Measurements from ENCODE around the gene PLSCR1. TPM values are rescaled to one million over a fixed set of nuclear protein-coding genes. Genes with fewer than 3 reads are reported as not detected.
"Not testable (repeated sequence)": the region's sequence is repeated elsewhere in the genome, so short reads cannot be mapped to it uniquely, and the experiment has no call there.

Gene PLSCR1
- polyA plus RNA-seq, 6 donors from 2014 or later: 26.9 to 48.3 (median 34.4) TPM

- Mint-ChIP-seq H3K4me3 (no peak overlapping the region), H3K27ac (no peak overlapping the region), H3K36me3 (no peaks in the 10 kb centered on the region), H3K4me1 (no peaks in the 10 kb centered on the region), H3K9me3 (peaks cover 0 to 8% (median 2%) of the 10 kb centered on the region in 7 donors), H3K27me3 (no peaks in the 10 kb centered on the region)
- ATAC-seq (ENCODE audit: low read depth in 2 of 2) (no peak), DNase-seq (no peak)
Observed at GRCh38 chr3:146501752-146502151, 42.7 kb downstream of the PLSCR1 start.

GRCh38 chr3:146499701-146500100 is 44.7 kb downstream of the PLSCR1 start:
- DNase-seq: no peak
- no peaks in the 10 kb centered on the region for H3K36me3 Mint-ChIP-seq
- H3K9me3 Mint-ChIP-seq: peaks cover 0 to 9% (median 2%) of the 10 kb centered on the region in 7 donors
- H3K4me3 Mint-ChIP-seq: no peak overlapping the region
- ATAC-seq (ENCODE audit: low read depth in 2 of 2): no peak
- peaks cover 0 to 3% (median 0%) of the 10 kb centered on the region in 3 donors for H3K27me3 Mint-ChIP-seq
- no peak overlapping the region for H3K27ac Mint-ChIP-seq
- no peaks in the 10 kb centered on the region for H3K4me1 Mint-ChIP-seq

GRCh38 chr3:146498002-146498736 is 46.2 kb downstream of the PLSCR1 start:
- peak overlapping the region in 6 of 8 donors; percentile 21 to 77 (median 47) for H3K4me3 Mint-ChIP-seq
- no peaks in the 10 kb centered on the region for H3K36me3 Mint-ChIP-seq
- H3K27ac Mint-ChIP-seq: no peak overlapping the region
- DNase-seq (no peak), ATAC-seq (ENCODE audit: low read depth in 2 of 2) (no peak)
- H3K9me3 Mint-ChIP-seq: peaks cover 0 to 7% (median 5%) of the 10 kb centered on the region in 7 donors
- no peaks in the 10 kb centered on the region for H3K4me1 Mint-ChIP-seq
- H3K27me3 Mint-ChIP-seq: peaks cover 0 to 4% (median 0%) of the 10 kb centered on the region in 3 donors

DNA sequence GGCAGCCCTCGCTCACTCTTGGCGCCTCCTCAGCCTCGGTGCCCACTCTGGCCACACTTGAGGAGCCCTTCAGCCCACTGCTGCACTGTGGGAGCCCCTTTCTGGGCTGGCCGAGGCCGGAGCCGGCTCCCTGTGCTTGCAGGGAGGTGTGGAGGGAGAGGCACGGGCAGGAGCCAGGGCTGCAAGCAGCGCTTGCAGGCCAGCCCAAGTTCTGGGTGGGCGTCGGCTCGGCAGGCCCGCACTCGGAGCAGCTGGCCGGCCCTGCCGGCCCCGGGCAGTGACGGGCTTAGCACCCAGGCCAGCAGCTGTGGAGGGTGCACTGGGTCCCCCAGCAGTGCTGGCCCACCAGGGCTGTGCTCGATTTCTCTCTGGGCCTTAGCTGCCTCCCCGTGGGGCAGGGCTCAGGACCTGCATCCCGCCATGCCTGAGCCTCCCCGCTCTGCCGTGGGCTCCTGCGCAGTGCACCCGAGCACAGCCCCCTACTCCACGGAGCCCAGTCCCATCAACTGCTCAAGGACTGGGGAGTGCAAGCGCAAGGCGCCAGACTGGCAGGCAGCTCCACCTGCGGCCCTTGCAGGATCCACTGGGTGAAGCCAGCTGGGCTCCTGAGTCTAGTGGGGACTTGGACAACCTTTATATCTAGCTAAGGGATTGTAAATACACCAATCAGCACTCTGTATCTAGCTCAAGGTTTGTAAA is 47.1 kb downstream of the PLSCR1 start:
- H3K9me3 Mint-ChIP-seq: peaks cover 0 to 16% (median 5%) of the 10 kb centered on the region in 7 donors
- H3K4me1 Mint-ChIP-seq; H3K4me3 Mint-ChIP-seq; DNase-seq; H3K36me3 Mint-ChIP-seq; ATAC-seq (ENCODE audit: low read depth in 2 of 2); H3K27ac Mint-ChIP-seq; H3K27me3 Mint-ChIP-seq: not testable (repeated sequence)

DNA sequence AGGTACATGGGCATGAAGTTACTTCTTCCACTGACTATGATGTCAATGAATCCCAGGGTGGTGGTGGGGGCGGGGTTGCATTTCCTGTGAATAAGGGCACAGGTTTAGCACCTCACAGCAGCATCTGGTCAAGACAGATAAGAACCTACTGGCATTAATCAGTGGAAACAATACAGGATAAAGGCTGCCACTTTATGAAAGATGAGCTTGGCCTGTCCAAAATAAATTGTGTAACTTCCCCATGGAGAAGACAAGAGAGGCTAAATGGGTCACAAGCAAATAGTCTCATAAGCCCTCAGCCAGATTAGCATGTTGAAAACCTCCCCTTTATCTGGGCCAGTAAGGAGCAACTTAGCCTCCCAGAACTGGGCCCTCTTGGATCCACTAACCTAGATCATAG is 47.7 kb downstream of the PLSCR1 start:
- H3K4me3 Mint-ChIP-seq: no peak overlapping the region
- no peaks in the 10 kb centered on the region for H3K36me3 Mint-ChIP-seq
- H3K27me3 Mint-ChIP-seq: peaks cover 4 to 10% (median 8%) of the 10 kb centered on the region in 3 donors
- H3K9me3 Mint-ChIP-seq: peaks cover 0 to 21% (median 5%) of the 10 kb centered on the region in 7 donors
- DNase-seq (no peak), ATAC-seq (ENCODE audit: low read depth in 2 of 2) (no peak)
- no peak overlapping the region for H3K27ac Mint-ChIP-seq
- no peaks in the 10 kb centered on the region for H3K4me1 Mint-ChIP-seq

- DNase-seq (no peak), ATAC-seq (ENCODE audit: low read depth in 2 of 2) (no peak)
- no peak overlapping the region for H3K27ac Mint-ChIP-seq
- no peaks in the 10 kb centered on the region for H3K36me3 Mint-ChIP-seq
- peaks cover 4 to 10% (median 8%) of the 10 kb centered on the region in 3 donors for H3K27me3 Mint-ChIP-seq
- no peaks in the 10 kb centered on the region for H3K4me1 Mint-ChIP-seq
- H3K4me3 Mint-ChIP-seq: no peak overlapping the region
- H3K9me3 Mint-ChIP-seq: peaks cover 0 to 26% (median 5%) of the 10 kb centered on the region in 7 donors
Observed at GRCh38 chr3:146496251-146496650, 48.2 kb downstream of the PLSCR1 start.

DNA sequence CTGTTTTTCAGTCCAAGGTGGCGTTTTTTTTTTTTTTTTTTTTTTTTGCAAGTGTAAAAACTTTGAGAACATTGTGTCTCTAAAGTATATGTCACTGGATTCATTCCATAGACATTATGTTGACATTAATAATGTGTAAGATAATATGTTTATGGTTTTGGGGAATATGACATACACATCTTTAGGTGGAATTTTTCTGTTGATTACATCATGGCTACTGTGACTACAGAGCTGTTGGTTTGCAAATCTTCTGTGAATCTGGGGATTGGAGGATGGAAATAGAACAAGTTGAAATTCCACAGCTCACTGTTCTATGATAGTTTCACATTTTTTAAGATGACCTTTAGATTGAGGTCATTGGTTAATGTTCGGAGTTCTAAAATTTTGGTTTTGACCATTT is 50.6 kb downstream of the PLSCR1 start:
- Mint-ChIP-seq H3K4me3 (no peak overlapping the region), H3K4me1 (no peaks in the 10 kb centered on the region), H3K27me3 (peaks cover 7 to 10% (median 8%) of the 10 kb centered on the region in 3 donors), H3K36me3 (no peaks in the 10 kb centered on the region), H3K27ac (no peak overlapping the region), H3K9me3 (peaks cover 4 to 46% (median 10%) of the 10 kb centered on the region in 7 donors)
- ATAC-seq (ENCODE audit: low read depth in 2 of 2): no peak
- DNase-seq: no peak

DNA sequence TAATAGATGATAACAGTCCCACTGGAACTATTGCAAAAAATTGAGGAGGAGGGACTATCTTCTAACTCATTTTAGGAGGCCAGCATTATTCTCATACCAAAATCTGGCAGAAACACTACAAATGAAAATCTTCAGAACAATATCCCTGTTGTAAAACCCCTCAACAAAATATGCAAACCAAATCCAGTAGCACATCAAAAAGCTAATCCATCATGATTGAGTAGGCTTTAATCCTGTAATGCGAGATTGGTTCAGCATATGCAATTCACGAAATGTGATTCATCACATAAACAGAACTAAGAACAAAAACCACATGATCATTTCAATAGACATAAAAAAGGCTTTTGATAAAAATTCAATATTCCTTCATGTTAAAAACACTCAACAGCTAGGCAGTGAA is 51.2 kb downstream of the PLSCR1 start:
- Mint-ChIP-seq H3K27me3 (peaks cover 8 to 10% (median 8%) of the 10 kb centered on the region in 3 donors), H3K9me3 (peaks cover 5 to 48% (median 10%) of the 10 kb centered on the region in 7 donors), H3K4me1 (no peaks in the 10 kb centered on the region), H3K27ac (no peak overlapping the region), H3K36me3 (no peaks in the 10 kb centered on the region), H3K4me3 (no peak overlapping the region)
- ATAC-seq (ENCODE audit: low read depth in 2 of 2): no peak
- no peak for DNase-seq

- Mint-ChIP-seq H3K27ac (no peak overlapping the region), H3K27me3 (peaks cover 8 to 16% (median 8%) of the 10 kb centered on the region in 3 donors), H3K36me3 (no peaks in the 10 kb centered on the region), H3K4me3 (no peak overlapping the region), H3K9me3 (peaks cover 7 to 46% (median 10%) of the 10 kb centered on the region in 7 donors), H3K4me1 (no peaks in the 10 kb centered on the region)
- DNase-seq: no peak
- no peak for ATAC-seq (ENCODE audit: low read depth in 2 of 2)
Observed at GRCh38 chr3:146491303-146491702, 53.1 kb downstream of the PLSCR1 start.

DNA sequence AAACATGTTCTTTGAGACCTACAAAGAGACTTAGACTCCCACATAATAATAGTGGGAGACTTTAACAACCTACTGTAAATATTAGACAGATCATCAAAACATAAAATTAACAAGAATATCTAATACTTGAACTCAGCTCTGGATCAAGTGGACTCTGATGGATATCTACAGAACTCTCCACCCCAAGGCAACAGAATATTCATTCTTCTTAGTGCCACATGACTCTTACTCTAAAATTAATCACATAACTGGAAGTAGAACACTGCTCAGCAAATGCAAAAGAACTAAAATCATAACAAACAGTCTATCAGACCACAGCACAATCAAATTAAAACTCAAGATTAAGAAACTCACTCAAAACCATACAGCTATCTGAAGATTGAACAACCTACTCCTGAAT is 59.1 kb downstream of the PLSCR1 start:
- peaks cover 9 to 43% (median 17%) of the 10 kb centered on the region in 7 donors for H3K9me3 Mint-ChIP-seq
- no peaks in the 10 kb centered on the region for H3K4me1 Mint-ChIP-seq

DNA sequence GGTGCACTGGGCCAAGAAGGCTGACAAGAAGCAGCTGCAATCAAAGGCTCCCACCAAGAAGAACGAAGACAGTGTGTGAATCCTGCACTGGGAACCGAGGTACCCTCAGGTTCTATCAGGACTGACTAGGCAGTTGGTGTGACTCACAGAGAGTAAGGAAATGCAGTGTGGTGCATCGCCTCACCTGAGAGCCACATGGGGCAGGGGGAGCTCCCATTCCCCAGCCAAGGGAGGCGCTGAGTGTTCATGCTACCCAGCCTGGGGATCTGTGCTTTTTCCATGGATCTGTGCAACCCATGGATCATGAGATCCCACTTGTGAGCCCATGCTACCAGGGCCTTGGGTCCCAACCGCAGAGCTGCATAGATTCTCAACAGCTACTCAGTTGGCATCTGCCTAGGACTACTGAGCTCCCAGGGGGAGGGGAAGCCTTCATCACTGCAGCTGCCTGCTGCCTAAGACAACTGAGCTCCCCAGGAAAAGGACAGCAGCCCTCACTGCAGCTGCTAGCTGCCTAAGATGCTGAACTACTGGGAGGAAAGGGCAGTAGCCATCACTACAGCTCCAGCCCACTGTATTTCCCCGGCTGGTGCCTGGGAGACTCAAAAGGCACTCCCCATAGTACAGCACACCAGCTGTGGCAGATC is 68.2 kb downstream of the PLSCR1 start:
- peaks cover 0 to 7% (median 0%) of the 10 kb centered on the region in 7 donors for H3K9me3 Mint-ChIP-seq

More for the DNA sequence above, 59.1 kb downstream of the PLSCR1 start:
- H3K4me3 Mint-ChIP-seq: no peak overlapping the region
- ATAC-seq (ENCODE audit: low read depth in 2 of 2): no peak
- peaks cover 4 to 43% (median 23%) of the 10 kb centered on the region in 3 donors for H3K27me3 Mint-ChIP-seq
- H3K36me3 Mint-ChIP-seq: peaks cover 0 to 10% of the 10 kb centered on the region in 2 donors
- H3K27ac Mint-ChIP-seq: peak overlapping the region in 1 of 6 donors; percentile 7
- DNase-seq: no peak

DNA sequence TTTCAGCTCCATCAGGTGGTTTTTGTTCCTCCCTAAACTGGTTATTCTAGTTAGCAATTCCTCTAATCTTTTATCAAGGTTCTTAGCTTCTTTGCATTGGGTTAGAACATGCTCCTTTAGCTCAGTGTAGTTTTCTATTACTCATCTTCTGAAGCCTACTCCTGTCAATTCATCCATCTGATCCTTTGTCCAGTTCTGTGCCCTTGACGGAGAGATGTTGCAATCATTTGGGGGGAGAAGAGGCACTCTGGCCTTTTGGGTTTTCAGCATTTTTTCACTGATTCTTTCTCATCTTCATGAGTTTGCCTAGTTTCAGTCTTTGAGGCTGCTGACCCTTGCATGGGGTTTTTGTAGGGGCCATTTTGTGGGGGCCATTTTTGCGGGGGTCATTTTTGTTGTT is 69.4 kb downstream of the PLSCR1 start:
- H3K27ac Mint-ChIP-seq, H3K4me3 Mint-ChIP-seq: not testable (repeated sequence)

More for the DNA sequence above, 68.2 kb downstream of the PLSCR1 start:
- ATAC-seq (ENCODE audit: low read depth in 2 of 2) (no peak), DNase-seq (no peak)
- Mint-ChIP-seq H3K27me3 (peaks cover 0 to 39% (median 17%) of the 10 kb centered on the region in 3 donors), H3K4me1 (no peaks in the 10 kb centered on the region), H3K36me3 (peaks cover 0 to 10% of the 10 kb centered on the region in 2 donors), H3K4me3 (no peak overlapping the region), H3K27ac (no peak overlapping the region)

GRCh38 chr3:146473726-146474125 is 70.7 kb downstream of the PLSCR1 start:
- peaks cover 0 to 21% (median 5%) of the 10 kb centered on the region in 3 donors for H3K27me3 Mint-ChIP-seq
- no peak overlapping the region for H3K4me3 Mint-ChIP-seq
- peaks cover 0 to 10% (median 4%) of the 10 kb centered on the region in 3 donors for H3K4me1 Mint-ChIP-seq
- no peaks in the 10 kb centered on the region for H3K9me3 Mint-ChIP-seq
- DNase-seq (no peak), ATAC-seq (ENCODE audit: low read depth in 2 of 2) (no peak)
- no peaks in the 10 kb centered on the region for H3K36me3 Mint-ChIP-seq
- H3K27ac Mint-ChIP-seq: no peak overlapping the region

More for the DNA sequence above, 69.4 kb downstream of the PLSCR1 start:
- DNase-seq; H3K9me3 Mint-ChIP-seq; H3K36me3 Mint-ChIP-seq; ATAC-seq (ENCODE audit: low read depth in 2 of 2); H3K4me1 Mint-ChIP-seq: not testable (repeated sequence)
- H3K27me3 Mint-ChIP-seq: peaks cover 0 to 33% (median 16%) of the 10 kb centered on the region in 3 donors

Measured in naive B cell (primary cell).